ENCODE data around the gene ACTR2. TPM values are rescaled to one million over a fixed set of nuclear protein-coding genes. Genes with fewer than 3 reads are reported as not detected.

Gene ACTR2
- total and polyA plus RNA-seq, 7 donors = 38.9 to 99.0 (median 84.1) TPM

DNA sequence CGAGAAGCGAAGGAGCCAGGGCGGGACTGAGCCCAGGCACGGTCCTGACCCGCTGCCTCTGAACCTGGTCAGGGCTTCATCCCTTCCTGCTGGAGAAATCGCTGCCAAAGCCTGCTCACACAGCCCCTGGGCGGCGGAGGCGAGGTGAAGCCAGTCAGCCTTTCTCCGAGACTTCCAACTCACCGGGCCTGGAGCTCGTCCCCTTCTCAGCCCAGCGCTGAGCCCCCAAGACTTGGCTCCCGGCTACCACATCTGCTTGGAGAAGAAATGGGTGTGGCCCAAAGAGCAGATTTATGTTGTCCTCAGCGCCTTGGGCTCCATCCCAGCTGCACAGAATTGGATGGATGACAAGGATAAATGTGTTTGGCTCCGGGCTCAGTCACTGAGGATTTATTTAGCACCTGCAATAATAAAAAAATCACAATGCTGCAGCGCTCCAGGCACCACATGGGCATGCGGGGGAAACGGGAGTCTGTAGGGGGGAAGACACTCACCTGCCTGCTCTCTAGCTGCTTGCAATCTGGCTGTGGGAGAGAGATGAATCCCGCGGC is 64.9 kb downstream of the ACTR2 start:
- H3K4me3 ChIP-seq = no peak overlapping the region
- H3K27ac ChIP-seq = no peak overlapping the region
- ATAC-seq (peak in 3 of 4 donors; percentile 36 to 68 (median 68)), DNase-seq (peak in 1 of 2 donors; percentile 69)
- H3K27me3 ChIP-seq (ENCODE audit: insufficient read depth in 3 of 3, low read length in 2 of 3) = no peaks in the 10 kb centered on the region
- H3K36me3 ChIP-seq (ENCODE audit: insufficient read depth in 1 of 2, low read depth in 1 of 2) = no peaks in the 10 kb centered on the region
- TF ChIP-seq, protein P1, sequence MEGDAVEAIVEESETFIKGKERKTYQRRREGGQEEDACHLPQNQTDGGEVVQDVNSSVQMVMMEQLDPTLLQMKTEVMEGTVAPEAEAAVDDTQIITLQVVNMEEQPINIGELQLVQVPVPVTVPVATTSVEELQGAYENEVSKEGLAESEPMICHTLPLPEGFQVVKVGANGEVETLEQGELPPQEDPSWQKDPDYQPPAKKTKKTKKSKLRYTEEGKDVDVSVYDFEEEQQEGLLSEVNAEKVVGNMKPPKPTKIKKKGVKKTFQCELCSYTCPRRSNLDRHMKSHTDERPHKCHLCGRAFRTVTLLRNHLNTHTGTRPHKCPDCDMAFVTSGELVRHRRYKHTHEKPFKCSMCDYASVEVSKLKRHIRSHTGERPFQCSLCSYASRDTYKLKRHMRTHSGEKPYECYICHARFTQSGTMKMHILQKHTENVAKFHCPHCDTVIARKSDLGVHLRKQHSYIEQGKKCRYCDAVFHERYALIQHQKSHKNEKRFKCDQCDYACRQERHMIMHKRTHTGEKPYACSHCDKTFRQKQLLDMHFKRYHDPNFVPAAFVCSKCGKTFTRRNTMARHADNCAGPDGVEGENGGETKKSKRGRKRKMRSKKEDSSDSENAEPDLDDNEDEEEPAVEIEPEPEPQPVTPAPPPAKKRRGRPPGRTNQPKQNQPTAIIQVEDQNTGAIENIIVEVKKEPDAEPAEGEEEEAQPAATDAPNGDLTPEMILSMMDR (IDR thresholded peaks at IDR 0.05) = no peak
- WGBS, 3 donors = 15 to 25% (median 23%) methylated on average over 21 of the region's 21 CpGs
- no peaks in the 10 kb centered on the region for H3K9me3 ChIP-seq
- intact Hi-C loops (cut with DNase I) = no loop called here
- peaks cover 9% of the 10 kb centered on the region for H3K4me1 ChIP-seq

DNA sequence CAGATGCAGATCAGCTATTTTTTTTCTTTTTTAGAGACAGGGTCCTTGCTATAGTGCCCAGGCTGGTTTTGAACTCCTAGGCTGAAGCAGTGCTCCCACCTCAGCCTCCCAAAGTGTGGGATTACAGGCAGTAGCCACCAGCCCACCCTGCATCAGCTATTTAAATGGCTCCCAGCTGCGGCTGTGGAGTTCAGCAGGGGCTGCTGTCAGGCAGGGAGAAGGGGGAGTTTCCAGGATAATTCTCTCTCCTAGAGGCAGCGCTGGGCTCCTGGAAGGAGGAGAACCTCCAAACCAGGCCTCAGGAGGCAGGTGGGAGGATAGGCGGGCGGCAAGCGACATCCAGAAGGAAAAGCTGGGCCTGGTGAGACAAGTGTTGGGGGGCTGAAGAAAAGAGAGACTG is 65.7 kb downstream of the ACTR2 start:
- intact Hi-C loops (cut with DNase I) = no loop called here
- no peak overlapping the region for H3K4me3 ChIP-seq
- peaks cover 9% of the 10 kb centered on the region for H3K4me1 ChIP-seq
- ATAC-seq (no peak), DNase-seq (no peak)
- H3K27me3 ChIP-seq (ENCODE audit: insufficient read depth in 3 of 3, low read length in 2 of 3) = no peaks in the 10 kb centered on the region
- H3K36me3 ChIP-seq (ENCODE audit: insufficient read depth in 1 of 2, low read depth in 1 of 2) = no peaks in the 10 kb centered on the region
- 93 to 94% (median 94%) methylated on average over 5 of the region's 5 CpGs for WGBS, 3 donors
- TF ChIP-seq, protein P1 (IDR thresholded peaks at IDR 0.05) = no peak
- H3K9me3 ChIP-seq = no peaks in the 10 kb centered on the region
- H3K27ac ChIP-seq = no peak overlapping the region

DNA sequence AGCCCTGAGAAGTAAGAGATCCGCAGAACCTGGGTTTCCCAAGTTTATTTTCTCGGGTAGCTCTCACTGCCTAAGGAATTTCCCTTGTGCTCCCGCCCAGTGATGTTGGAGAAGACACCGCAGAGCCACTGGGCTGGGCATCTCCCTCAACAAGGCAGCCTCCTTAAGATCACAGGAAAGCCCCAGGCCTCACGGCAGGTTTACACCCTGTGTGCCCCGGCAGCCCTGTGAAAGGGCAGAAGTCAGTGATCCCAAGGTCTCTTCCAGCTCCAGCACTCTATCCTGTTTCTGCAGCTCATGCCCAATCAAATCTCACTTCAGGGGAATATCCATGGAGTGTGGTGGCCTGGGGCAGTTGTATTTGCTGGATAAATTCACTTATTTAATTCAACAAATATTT is 66.5 kb downstream of the ACTR2 start:
- no peaks in the 10 kb centered on the region for H3K36me3 ChIP-seq (ENCODE audit: insufficient read depth in 1 of 2, low read depth in 1 of 2)
- intact Hi-C loops (cut with DNase I) = no loop called here
- ATAC-seq (no peak), DNase-seq (no peak)
- TF ChIP-seq, protein P1 (IDR thresholded peaks at IDR 0.05) = no peak
- no peak overlapping the region for H3K27ac ChIP-seq
- H3K4me1 ChIP-seq = peaks cover 9% of the 10 kb centered on the region
- H3K27me3 ChIP-seq (ENCODE audit: insufficient read depth in 3 of 3, low read length in 2 of 3) = no peaks in the 10 kb centered on the region
- no peaks in the 10 kb centered on the region for H3K9me3 ChIP-seq
- WGBS, 3 donors = 87 to 91% (median 87%) methylated on average over 6 of the region's 6 CpGs
- no peak overlapping the region for H3K4me3 ChIP-seq

DNA sequence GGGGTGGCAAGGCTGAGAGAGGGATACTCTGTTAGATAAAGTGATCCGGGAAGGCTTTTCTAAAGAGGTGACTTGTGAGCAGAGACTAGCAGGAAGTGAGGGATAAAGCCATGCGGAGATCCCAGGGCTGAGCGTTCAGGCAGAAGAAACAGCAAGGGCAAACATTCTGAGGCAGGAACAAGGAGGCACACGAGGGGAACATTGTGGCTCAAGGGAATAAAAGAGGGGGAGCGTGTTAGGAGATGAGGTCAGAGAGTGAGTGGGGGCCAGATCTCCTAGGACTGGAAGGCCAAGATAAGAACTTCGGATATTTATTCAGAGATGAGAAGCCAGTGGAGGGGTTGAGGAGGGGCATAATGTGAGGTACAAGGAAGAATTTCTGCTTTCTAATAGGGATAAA is 67.1 kb downstream of the ACTR2 start:
- no peaks in the 10 kb centered on the region for H3K36me3 ChIP-seq (ENCODE audit: insufficient read depth in 1 of 2, low read depth in 1 of 2)
- H3K27me3 ChIP-seq (ENCODE audit: insufficient read depth in 3 of 3, low read length in 2 of 3) = no peaks in the 10 kb centered on the region
- intact Hi-C loops (cut with DNase I) = no loop called here
- TF ChIP-seq, protein P1 (IDR thresholded peaks at IDR 0.05) = no peak
- H3K9me3 ChIP-seq = no peaks in the 10 kb centered on the region
- 64 to 70% (median 66%) methylated on average over 6 of the region's 6 CpGs for WGBS, 3 donors
- H3K4me1 ChIP-seq = peaks cover 14% of the 10 kb centered on the region
- peak in 1 of 4 donors; percentile 43 for ATAC-seq
- H3K4me3 ChIP-seq = no peak overlapping the region
- DNase-seq = no peak
- H3K27ac ChIP-seq = no peak overlapping the region

DNA sequence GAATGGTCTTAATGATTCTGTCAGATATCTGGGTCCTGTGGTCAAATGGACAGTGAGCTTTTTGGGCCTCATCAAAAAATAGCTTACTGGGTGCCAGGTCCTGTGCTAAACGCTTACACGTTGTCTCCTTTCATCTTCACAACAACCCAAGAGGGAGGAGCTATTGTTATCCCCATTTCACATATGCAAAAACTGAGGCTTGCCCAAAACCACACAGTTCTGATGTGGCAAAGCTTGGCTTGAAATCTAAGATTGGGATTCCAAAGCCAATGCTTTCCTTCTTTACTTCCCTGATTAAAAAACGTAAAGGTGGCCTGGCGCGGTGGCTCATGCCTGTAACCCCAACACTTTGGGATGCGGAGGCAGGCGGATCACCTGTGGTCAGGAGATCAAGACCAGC is 69.3 kb downstream of the ACTR2 start:
- intact Hi-C loops (cut with DNase I) = no loop called here
- WGBS, 3 donors = 90 to 93% (median 91%) methylated on average over 7 of the region's 7 CpGs
- DNase-seq (no peak), ATAC-seq (no peak)
- H3K4me1 ChIP-seq = peaks cover 31% of the 10 kb centered on the region
- H3K36me3 ChIP-seq (ENCODE audit: insufficient read depth in 1 of 2, low read depth in 1 of 2) = no peaks in the 10 kb centered on the region
- H3K4me3 ChIP-seq = no peak overlapping the region
- no peaks in the 10 kb centered on the region for H3K9me3 ChIP-seq
- no peaks in the 10 kb centered on the region for H3K27me3 ChIP-seq (ENCODE audit: insufficient read depth in 3 of 3, low read length in 2 of 3)
- H3K27ac ChIP-seq = no peak overlapping the region
- TF ChIP-seq, protein P1 (IDR thresholded peaks at IDR 0.05) = no peak

Data from psoas muscle (tissue), 8 donors.